ENCODE measurements around the gene ZNF555.
A peak's percentile ranks its signal among the peaks of the same experiment; 100 is the strongest.
"Not testable (repeated sequence)": the region's sequence is repeated elsewhere in the genome, so short reads cannot be mapped to it uniquely, and the experiment has no call there.

ZNF555 gene

GRCh38 chr19:2883686-2884439 lies 42.6 kb downstream of the ZNF555 start:
- TF ChIP-seq, protein P1, sequence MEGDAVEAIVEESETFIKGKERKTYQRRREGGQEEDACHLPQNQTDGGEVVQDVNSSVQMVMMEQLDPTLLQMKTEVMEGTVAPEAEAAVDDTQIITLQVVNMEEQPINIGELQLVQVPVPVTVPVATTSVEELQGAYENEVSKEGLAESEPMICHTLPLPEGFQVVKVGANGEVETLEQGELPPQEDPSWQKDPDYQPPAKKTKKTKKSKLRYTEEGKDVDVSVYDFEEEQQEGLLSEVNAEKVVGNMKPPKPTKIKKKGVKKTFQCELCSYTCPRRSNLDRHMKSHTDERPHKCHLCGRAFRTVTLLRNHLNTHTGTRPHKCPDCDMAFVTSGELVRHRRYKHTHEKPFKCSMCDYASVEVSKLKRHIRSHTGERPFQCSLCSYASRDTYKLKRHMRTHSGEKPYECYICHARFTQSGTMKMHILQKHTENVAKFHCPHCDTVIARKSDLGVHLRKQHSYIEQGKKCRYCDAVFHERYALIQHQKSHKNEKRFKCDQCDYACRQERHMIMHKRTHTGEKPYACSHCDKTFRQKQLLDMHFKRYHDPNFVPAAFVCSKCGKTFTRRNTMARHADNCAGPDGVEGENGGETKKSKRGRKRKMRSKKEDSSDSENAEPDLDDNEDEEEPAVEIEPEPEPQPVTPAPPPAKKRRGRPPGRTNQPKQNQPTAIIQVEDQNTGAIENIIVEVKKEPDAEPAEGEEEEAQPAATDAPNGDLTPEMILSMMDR (IDR thresholded peaks at IDR 0.05; ENCODE audit: insufficient read depth, missing control alignments): no peak
- no peak for DNase-seq (ENCODE audit: insufficient read length, low spot score)
- FAIRE-seq: no peak

- FAIRE-seq: no peak
- TF ChIP-seq, protein P1 (IDR thresholded peaks at IDR 0.05; ENCODE audit: insufficient read depth, missing control alignments): no peak
- DNase-seq (ENCODE audit: insufficient read length, low spot score): no peak
These were observed 44.5 kb downstream of the ZNF555 start for GRCh38 chr19:2885736-2886135.

- FAIRE-seq (peak; percentile 67), DNase-seq (ENCODE audit: insufficient read length, low spot score) (peak; percentile 67)
- TF ChIP-seq, protein P1 (IDR thresholded peaks at IDR 0.05; ENCODE audit: insufficient read depth, missing control alignments): peak; percentile 78
These were observed 46.2 kb downstream of the ZNF555 start for GRCh38 chr19:2887391-2887914.

DNA sequence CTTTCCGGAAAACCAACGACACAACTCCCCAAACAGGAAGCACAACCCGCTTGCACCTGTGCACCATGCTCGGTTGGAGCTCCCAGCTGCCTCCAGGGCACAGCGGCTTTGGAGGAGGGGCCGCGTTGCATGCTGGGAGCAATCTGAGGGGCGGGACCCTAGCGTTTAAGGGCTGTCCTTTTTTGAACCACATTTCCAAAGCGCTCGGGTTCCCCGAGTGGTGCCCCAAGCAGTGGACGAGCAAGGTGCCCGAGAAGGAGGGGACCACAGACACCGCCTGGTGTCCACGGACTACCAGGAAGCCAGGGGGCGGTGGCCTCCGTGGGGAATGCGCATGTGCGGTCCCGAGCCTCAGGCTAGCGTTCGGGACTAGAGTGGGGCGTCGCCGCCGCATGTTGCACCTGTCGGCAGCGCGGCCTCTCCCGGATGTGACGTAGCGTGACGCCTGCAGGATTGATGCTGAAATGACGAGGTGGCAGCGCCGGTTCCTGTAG lies 47.5 kb downstream of the ZNF555 start:
- DNase-seq (ENCODE audit: insufficient read length, low spot score) (no peak), FAIRE-seq (no peak)
- TF ChIP-seq, protein P1 (IDR thresholded peaks at IDR 0.05; ENCODE audit: insufficient read depth, missing control alignments): no peak

DNA sequence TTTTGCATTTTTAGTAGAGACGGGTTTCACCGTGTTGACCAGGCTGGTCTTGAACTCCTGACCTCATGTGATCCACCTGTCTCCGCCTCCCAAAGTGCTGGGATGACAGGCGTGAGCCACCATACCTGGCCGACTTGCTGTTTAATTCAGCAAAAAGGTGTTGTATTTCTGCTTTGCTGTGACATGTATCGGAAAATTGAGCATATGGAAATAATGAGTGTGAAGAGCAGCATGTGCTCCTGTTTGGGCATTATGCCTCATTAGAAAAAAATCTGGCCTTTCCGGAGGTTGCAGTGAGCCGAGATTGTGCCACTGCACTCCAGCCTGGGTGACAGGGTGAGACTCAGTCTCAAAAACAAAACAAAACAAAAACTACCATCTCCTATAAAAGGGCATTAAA lies 49.3 kb downstream of the ZNF555 start:
- DNase-seq (ENCODE audit: insufficient read length, low spot score); FAIRE-seq: not testable (repeated sequence)

- FAIRE-seq: no peak
- TF ChIP-seq, protein P1 (IDR thresholded peaks at IDR 0.05; ENCODE audit: insufficient read depth, missing control alignments): no peak
- DNase-seq (ENCODE audit: insufficient read length, low spot score): no peak
These were observed 55.4 kb downstream of the ZNF555 start for GRCh38 chr19:2896694-2897093.

GRCh38 chr19:2900296-2901252 lies 59.3 kb downstream of the ZNF555 start, which contains the start of gene ZNF57:
Gene ZNF57 (plus strand): TSS chr19:2900928. CDS start chr19:2901046, 118 bp downstream.
- DNase-seq (ENCODE audit: insufficient read length, low spot score) (peak; percentile 94), FAIRE-seq (no peak)
- TF ChIP-seq, protein P1 (IDR thresholded peaks at IDR 0.05; ENCODE audit: insufficient read depth, missing control alignments): no peak

Measured in D721Med (cell line).